Endometrium (tissue), 2 donors: ENCODE data around the gene PML.

Source experiments
- FAIRE-seq: peaks from 2 replicates; lab custom pipeline; 2012; peaks lifted over from hg19 to GRCh38; lab: Jason Lieb, UNC
- donor health status: control.
- donor health status: control.

The PML gene

GRCh38 chr15:74008901-74009300 is 14.4 kb downstream of the PML start:
- FAIRE-seq = no peak

- FAIRE-seq = no peak
Observed at GRCh38 chr15:74010929-74011540, 16.5 kb downstream of the PML start.

GRCh38 chr15:74011610-74012009 is 17.1 kb downstream of the PML start:
- FAIRE-seq = no peak

- FAIRE-seq = no peak
Observed at GRCh38 chr15:74013374-74013894, 18.9 kb downstream of the PML start.

GRCh38 chr15:74019734-74020133 is 25.2 kb downstream of the PML start:
- FAIRE-seq = no peak

GRCh38 chr15:74022706-74023470 is 28.4 kb downstream of the PML start:
- FAIRE-seq = no peak

GRCh38 chr15:74024687-74025086 is 30.2 kb downstream of the PML start:
- no peak for FAIRE-seq

- no peak for FAIRE-seq
Observed at GRCh38 chr15:74025436-74025835, 30.9 kb downstream of the PML start.

- FAIRE-seq = no peak
Observed at GRCh38 chr15:74027688-74028087, 33.2 kb downstream of the PML start.

- no peak for FAIRE-seq
Observed at GRCh38 chr15:74028646-74029045, 34.1 kb downstream of the PML start.

GRCh38 chr15:74032046-74032445 is 37.5 kb downstream of the PML start:
- no peak for FAIRE-seq

- FAIRE-seq = no peak
Observed at GRCh38 chr15:74032606-74033561, 38.4 kb downstream of the PML start.

GRCh38 chr15:74034206-74034755 is 39.8 kb downstream of the PML start:
- FAIRE-seq = no peak

GRCh38 chr15:74035121-74036017 is 40.9 kb downstream of the PML start:
- FAIRE-seq = no peak

- FAIRE-seq = no peak
Observed at GRCh38 chr15:74036271-74037170, 42.0 kb downstream of the PML start.

GRCh38 chr15:74037171-74038117 is 42.9 kb downstream of the PML start:
- no peak for FAIRE-seq

- no peak for FAIRE-seq
Observed at GRCh38 chr15:74038707-74039655, 44.5 kb downstream of the PML start.

- no peak for FAIRE-seq
Observed at GRCh38 chr15:74039656-74040010, 45.1 kb downstream of the PML start.
